GM19463 (cell line): ENCODE results near the gene TRABD.
"Not testable (repeated sequence)": the region's sequence is repeated elsewhere in the genome, so short reads cannot be mapped to it uniquely, and the experiment has no call there.

Experiments used
- ATAC-seq: cut with Tn5 transposase; IDR thresholded peaks from one replicate; pipeline ENCODE4 v1.9.1; 2021; ENCODE audit warnings: mild to moderate bottlenecking, moderate library complexity; ENCODE audit not compliant: unreplicated experiment

Gene TRABD

DNA sequence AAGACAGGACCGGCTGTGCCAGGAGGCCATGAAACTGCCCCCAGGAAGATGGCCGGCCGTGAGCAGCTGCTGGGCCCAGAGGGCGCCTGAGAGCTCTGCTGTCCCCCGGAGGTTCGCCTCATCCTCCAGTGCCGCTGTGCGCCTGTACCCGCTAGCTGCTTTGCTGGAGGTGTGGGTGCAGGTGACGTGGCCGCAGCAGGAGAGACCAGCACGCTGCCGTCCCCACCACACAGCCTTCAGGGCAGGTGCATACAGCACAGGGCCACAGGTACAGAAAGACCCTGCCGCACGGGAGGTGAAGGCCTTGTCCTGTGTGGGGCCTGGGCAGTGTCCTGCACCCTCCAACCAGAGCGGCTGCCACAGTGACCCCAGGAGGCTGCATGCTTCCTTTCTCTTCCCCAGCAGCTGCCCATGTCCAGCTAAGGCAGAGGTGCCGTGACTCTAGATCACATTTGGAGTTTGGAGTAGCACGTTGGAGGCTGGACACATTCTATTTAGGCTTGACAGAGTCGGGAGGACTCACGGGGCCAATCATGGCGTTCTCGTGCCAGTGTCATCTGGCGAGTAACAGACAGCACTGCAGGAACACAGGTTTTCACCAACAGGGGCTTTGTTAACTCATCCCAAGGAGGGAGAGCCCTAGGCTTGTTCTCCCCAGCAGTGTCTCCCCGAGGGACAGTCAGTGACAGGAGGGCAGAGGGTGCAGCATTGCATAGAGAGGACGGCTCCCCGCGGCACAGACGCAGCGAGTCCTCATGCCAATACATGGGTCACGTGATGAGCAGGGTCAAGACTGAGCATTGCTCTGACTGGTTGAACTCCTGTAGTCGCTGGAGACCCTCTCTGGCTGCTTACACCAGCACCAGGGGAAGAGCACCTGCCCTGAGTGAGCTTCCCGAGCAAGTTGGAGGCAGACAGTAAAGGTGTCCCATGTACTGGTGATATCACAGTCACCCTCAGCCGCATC lies 33.9 kb upstream of the TRABD start:
- ATAC-seq: no peak

DNA sequence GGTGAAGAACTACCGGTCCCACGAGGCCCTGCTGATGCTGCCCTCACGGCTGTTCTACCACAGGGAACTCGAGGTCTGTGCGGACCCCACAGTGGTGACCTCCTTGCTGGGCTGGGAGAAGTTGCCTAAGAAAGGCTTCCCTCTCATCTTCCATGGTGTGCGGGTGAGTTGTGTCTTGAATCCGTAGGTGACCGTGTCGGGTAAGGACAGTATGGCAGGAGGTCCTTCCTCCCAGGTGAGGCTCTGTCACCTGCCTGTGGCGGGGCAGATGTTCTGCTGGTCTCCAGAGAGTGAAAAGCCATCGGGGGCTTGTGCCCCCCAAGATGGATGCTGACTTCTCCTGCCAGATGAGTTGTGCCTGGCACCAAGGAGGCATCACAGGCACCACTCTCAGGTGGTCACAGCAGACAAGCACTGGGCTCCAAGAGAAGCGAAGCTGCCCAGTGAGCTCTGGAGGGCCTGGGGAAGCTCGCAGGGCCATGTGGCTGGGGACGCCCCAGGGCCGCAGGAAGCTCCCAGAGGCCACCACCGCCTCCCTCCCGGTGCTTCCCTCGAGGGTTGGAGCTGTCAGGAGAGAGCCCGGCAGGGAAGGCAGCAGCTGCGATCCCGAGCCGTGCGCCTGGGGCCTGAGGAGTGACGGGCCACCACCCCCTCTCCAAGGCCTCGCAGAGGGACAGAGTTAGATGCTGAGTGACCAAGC lies 32.5 kb upstream of the TRABD start:
- no peak for ATAC-seq

DNA sequence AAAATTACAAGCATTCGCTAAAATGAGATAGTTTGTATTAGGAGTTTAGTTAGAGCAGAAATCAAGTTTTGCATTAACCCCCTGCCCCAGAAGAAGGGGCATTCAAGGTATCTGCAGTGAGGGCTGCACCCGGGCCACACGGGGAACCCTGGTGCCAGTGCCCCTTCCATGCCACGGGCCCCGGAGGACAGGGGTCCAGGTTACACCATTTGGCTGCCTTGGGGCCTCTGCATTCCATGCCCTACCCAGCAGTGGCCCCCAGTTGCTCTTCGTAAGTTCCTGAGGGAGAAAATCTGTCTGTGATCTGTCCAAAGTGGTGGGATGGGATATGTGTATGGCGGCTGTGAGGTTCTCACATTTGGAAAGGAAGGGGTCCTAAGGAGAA lies 32.0 kb upstream of the TRABD start:
- ATAC-seq: no peak

DNA sequence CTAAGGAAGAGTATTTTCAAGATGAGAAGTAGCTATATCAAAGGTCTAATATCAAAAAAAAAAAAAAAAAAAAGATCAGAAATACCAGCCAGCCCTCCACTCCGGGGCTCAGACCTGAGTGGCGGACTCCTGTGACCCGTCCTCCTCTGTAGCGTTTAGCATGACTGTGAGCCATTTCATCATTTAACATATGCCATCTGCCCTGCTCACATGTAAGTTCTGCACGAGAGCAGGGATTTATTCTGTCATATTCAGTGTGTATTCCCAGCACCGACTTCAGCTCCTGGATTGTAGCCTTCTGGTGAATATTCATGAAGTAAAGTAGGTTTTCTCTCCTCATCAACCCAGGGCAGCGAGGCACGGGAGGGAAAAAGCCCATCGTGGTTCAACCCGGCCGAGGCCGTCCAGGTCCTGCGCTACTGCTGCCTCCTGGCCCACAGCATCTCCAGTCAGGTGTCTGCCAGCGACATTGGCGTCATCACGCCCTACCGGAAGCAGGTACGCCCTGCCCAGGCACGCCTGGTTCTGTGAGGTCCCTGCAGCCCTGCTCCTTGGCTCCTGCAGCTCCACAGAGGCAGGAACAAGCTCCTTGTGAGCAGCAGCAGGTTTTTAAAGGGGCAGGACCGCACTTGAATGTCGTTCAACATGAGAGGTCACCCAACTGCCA lies 27.9 kb upstream of the TRABD start:
- no peak for ATAC-seq

DNA sequence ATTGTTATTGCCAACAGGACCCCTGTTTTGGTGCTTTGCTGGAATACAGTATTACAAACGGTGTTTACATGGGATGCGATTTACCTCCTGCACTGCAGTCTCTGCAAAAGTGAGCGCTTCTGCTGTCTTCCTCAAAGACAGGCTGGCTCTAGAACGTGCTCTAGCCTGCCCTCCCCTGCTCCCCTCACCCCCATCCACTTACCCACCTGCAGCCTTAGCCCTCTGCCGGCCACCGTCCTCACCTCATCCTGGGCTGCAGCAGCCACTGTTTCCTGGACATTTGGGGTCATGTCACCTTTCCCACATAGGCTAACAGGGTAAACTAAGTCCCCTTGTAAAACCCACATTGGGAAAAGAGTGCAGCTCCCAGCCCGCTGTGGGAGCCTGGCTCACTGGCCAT lies 24.8 kb upstream of the TRABD start:
- ATAC-seq: no peak

DNA sequence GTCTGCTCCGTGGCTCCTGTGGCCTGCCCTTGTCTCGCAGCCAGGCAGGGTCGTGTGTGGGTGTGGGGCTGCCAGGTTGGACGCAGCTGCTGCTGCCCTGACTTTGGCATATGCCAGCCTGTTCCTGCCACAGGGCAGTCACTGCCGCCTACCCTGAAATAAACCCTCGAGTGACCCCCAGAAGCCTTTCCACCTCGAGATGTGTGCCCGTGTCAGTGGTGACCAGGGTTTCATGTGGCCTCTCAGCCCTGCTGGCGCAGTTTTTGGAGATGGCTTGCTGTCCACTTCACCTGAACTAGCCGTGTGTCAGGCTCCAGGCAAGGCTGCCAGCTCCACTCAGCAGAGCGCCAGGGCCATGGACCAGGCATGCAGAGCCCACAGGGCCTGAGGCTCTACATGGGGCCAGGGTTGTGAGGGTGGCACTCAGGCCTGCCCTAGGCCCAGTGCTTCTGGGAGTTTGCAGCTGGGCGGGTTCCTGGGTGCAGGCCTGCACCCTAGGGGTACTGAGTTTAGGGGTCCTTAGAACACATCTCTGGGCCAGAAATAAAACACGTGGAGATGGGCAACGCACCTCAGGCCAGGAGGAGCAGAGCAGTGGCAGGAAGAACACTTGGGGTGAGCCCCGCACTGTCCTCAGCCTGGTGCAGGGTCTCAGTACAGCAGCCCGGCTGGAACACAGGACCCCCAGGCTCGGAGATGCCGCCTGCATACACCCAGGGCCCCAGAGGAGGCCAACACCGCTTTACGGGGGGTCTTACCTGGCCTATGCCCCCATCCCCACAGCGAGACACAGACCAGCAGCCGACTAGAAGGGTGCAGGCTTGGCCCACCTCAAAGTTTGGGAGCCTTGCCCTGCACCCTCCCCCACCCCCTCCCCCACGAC lies 24.0 kb upstream of the TRABD start:
- no peak for ATAC-seq

DNA sequence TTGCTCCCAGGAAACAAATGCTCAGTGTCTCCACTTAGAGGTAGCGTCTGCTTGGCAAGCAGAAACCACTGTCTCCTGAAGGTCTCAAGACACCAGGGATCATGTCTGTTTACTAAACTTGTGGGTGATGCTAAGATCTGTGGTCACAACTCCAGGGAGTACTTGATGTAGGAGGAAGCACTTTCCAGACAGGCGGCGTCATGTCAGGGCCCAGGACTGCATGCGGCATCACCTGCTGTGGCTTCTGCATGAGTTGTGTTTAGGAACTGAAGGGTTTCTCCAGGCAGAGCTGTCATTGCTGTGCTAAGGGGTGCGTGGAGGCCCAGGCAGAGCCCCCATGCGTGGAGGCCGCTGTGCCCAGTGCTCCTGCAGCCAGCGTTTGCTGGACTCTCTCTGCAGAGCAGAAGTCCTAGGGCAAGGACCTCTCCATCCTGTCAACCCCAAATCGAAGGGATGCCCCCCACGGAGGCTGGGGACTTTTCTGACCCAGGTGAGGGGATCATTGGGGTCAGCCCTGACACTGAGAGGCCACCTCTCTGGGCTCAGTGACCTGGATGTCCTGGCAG lies 23.2 kb upstream of the TRABD start:
- no peak for ATAC-seq

DNA sequence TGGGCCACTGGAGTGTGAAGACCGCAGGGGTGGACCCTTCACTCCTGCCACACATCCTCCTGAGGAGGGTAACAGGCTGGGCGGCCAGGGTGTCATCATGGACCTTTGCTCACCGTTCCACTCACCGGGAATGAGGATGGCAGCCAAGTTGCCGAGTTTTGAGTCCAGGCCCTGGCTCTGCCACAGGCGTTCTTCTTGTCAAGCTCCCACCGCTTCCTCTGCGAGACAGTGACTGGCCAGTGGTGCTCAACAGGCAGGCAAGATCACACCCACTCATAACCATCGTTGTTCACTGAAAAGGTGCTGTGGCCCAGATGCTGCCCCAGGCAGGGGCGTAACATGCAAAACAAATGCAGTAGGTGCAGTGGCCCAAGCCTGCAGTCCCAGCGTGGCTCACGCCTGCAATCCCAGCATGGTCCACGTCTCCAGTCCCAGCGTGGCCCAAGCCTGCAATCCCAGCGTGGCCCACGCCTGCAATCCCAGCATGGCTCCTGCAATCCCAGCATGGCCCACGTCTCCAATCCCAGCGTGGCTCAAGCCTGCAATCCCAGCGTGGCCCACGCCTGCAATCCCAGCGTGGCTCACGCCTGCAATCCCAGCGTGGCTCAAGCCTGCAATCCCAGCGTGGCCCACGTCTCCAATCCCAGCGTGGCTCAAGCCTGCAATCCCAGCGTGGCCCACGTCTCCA lies 20.1 kb upstream of the TRABD start:
- ATAC-seq: no peak

DNA sequence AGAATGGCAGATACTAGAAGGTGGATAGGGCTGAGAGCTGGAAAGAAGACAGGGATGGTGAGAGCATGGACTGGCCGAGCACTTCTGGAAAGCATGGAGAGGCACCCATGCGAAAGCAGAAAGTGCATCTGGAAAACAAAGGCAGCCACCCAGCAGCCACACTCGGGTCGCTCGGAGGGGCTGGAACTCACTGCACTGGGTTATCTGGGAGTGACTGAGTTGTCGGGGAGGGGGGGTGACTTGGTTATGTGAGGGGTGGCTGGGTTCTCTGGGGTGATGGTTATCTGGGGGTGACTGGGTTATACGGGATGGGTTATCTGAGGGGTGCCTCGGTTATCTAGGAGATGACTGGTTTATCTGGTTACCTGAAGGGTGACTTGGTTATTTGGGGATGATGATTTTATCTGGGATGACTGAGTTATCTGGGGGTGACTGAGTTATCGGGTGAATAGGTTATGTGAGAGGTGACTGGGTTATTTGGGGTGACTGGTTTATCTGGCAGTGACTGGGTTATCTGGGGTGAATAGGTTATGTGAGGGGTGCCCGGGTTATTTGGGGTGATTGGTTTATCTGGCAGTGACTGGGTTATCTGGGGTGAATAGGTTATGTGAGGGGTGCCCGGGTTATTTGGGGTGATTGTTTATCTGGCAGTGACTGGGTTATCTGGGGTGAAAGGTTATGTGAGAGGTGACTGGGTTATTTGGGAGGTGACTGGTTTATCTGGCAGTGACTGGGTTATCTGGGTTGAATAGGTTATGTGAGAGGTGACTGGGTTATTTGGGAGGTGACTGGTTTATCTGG lies 17.8 kb upstream of the TRABD start:
- no peak for ATAC-seq

DNA sequence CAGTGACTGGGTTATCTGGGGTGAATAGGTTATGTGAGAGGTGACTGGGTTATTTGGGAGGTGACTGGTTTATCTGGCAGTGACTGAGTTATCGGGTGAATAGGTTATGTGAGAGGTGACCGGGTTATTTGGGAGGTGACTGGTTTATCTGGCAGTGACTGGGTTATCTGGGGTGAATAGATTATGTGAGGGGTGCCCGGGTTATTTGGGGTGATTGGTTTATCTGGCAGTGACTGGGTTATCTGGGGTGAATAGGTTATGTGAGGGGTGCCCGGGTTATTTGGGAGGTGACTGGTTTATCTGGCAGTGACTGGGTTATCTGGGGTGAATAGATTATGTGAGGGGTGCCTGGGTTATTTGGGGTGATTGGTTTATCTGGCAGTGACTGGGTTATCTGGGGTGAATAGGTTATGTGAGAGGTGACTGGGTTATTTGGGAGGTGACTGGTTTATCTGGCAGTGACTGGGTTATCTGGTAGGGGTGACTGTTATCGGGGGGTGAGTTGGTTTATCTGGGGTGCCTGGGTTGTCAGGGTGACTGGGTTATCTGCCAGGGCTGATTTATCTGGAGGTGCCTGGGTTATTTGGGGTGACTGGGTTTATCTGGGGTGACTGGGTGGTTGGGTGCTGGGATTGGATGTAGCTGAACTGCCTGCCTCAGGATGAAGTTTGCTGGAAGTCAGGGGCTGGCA lies 17.1 kb upstream of the TRABD start:
- not testable (repeated sequence) for ATAC-seq

DNA sequence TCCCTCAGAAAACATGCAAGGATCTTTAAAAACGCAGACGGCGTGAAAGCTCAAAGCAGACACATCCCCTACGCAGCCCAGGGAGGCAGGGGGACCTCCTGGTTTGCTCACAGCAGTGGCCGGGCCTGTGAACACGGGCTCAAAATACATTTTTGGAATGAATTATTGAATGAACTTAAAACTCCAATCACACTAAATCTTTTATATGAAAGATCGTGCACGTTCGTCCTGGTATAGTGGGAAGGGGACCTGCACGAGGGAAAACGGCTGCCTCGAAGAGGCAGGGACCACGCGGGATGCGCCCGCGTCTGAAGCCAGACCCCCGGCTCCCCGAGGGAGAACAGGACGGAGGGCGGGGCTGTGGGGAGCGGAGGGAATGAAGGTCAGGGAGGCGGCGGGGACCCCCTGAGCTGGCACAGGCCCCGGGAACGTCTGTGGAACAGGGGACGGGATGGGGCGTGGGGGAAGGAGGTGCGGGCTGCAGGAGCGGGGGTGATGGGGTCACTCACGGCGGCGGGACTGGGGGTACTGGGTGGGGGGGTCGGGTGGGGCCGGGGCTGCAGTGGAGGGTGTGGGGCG lies 16.4 kb upstream of the TRABD start:
- no peak for ATAC-seq

DNA sequence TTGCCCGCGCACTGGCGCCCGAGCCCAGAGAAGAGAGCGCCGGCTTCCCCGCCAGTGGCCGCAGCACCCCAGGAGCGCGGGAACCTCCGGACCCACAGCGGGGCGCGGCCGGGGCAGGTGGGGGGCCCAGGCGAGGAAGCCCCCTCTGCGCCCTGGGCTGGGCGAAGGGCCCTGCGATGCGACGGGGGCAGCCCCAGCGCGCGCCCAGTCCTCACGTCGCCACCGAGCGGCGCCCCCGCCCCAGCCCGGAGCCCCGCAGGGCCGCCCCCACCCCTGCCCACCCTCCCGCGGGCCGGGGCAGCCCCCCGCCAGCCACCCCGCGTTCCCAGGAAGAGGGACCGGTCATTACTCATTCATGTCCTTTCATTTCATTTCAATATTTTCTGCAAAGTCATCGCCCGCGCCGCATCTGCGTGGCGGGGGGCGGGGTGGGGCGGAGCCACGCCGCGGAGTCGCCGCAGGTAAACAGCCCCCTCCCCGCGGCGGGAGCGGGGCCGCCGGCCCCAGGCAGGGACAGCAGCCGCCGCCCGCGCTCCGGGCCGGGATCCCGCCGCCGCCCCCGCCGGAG lies 15.9 kb upstream of the TRABD start:
- ATAC-seq: no peak

DNA sequence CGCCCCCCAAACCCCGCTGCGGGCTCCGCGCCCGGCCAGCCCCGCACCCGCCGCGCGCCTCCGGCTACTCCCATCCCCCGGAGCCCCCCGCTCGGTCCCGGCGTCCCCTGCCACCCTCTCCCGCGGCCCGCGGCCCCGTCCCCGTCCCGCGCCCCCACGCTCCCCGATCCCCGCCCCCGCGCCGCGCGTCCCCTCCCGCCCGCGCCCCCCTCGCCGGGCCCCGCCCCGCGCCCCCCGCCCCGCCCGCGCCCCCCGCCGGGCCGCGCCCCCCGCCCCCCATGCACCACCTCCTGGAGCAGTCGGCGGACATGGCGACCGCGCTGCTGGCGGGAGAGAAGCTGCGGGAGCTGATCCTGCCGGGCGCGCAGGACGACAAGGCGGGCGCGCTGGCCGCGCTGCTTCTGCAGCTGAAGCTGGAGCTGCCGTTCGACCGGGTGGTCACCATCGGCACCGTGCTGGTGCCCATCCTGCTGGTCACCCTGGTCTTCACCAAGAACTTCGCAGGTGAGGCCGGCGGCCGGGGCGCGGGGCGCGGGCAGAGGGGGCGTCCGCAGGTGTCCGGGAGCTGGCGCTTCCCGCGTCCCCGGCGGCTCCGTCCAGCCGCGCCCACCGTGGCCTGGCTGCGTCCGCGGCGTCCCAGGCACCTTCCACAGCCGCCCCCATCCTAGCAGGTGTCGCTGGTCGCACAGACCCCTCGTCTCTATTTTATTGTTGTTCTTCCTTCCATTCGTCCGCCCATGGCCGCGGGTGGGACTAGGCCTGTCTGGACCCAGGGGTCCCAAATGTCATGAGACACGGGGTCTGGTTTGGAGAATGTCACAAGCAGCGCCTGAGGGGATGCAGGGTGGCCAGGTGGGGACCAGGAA lies 15.0 kb upstream of the TRABD start, which contains the start of gene PANX2:
Gene PANX2, plus strand, starts transcription at position 279 of the 866 bp plus-strand sequence. Its CDS starts 0 bp downstream, at position 279.
- no peak for ATAC-seq

DNA sequence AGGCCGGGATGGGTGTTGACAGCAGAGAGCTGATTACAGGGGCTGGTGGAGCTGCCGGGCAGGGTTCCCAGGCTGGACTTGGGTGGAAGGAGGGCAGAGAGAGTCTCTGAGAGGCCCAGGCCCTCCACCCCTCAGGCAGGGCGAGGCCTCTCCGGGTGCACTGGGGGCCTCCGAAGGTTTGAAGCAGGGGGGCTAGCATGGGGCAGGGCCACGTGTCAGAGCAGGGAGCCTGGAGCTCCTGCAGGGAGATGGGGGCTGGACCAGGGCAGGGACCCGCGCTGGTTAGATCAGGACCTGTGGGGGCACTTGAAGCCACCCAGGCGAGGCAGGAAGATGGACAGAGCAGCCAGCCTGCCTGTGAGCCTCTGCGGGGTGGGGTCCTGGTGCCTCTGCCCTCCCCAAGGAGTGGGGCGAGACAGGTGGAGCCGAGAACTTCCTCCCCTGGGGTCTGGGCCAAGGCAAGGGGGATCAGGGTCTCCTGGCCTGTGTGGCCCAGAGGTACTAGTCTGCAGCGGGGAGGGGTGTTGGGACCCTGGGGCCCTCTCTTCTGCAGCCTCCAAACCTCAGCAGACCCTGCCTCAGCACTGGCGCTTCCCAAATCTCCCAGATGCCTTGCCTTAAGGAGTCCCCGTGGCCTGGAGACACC lies 14.3 kb upstream of the TRABD start:
- ATAC-seq: no peak

DNA sequence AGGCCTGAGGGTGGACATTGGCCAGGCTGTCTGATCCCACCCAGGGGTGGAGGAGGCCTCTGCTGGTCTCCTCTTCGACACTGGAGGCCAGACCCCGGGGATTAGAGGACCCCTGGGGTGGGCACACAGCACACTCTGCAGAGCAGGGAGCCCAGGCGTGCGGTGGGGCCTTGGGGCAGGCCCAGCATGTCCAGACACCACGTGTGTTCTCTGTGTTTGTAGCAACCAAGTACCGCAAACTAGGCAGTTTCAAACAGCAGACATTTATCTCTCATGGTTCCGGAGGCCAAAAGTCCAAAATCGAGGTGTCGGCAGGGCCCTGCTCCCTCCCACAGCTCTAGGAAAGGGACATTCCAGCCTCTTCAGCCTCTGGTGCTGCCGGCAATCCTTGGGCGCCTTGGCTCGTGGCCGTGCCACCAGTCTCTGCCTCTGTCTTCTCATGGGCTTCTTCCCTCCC lies 13.7 kb upstream of the TRABD start:
- ATAC-seq: no peak
